Skeletal muscle tissue (tissue), 4 donors: ENCODE measurements around the gene SLF2. TPM values are rescaled to one million over a fixed set of nuclear protein-coding genes. Genes with fewer than 3 reads are reported as not detected.

Experiments used
- H3K27ac ChIP-seq: one replicate; pipeline ENCODE4 v1.7.0; 2013; ENCODE audit warnings: mild to moderate bottlenecking, low read depth, low read length, inconsistent platforms
- H3K27me3 ChIP-seq, 3 donors: one replicate each; pipeline ENCODE4 v1.7.0; 2013; ENCODE audit warnings: low read length in 3 of 3; ENCODE audit not compliant: control insufficient read depth in 3 of 3, insufficient read depth in 3 of 3
- H3K36me3 ChIP-seq, 3 donors: one replicate each; pipeline ENCODE4 v1.7.0; 2013; ENCODE audit warnings: low read length in 3 of 3; ENCODE audit not compliant: control insufficient read depth in 3 of 3, insufficient read depth in 3 of 3
- H3K4me1 ChIP-seq, 3 donors: one replicate each; pipeline ENCODE4 v1.7.0; 2013; ENCODE audit warnings: low read length in 3 of 3, mild to moderate bottlenecking in 3 of 3; ENCODE audit not compliant: control insufficient read depth in 3 of 3, insufficient read depth in 3 of 3
- H3K4me3 ChIP-seq, 3 donors: one replicate each; pipeline ENCODE4 v1.7.0; 2013; ENCODE audit warnings: low read length in 3 of 3
- H3K9ac ChIP-seq, 3 donors: one replicate each; pipeline ENCODE4 v1.7.0; 2013; ENCODE audit warnings: low read length in 3 of 3, mild to moderate bottlenecking in 3 of 3, moderate library complexity in 2 of 3, low read depth in 1 of 3
- H3K9me3 ChIP-seq, 3 donors: one replicate each; pipeline ENCODE4 v1.7.0; 2013; ENCODE audit warnings: low read length in 3 of 3; ENCODE audit not compliant: control insufficient read depth in 3 of 3
- total RNA-seq: library from RNA; depleted of rRNA; stranded (reverse); fragments of >200 nt; gene quantifications from one replicate; pipeline ENCODE4 v1.2.3, GENCODE V29; 2014
- donor health status: Osteomylitis.

The SLF2 gene
- total RNA-seq: 98.6 TPM

- Histone ChIP-seq H3K27ac (peak within 1 kb of the TSS; percentile 94), H3K4me1 (peaks cover 9 to 34% (median 20%) of the 10 kb centered on the region in 3 donors), H3K9me3 (no peaks in the 10 kb centered on the region), H3K27me3 (peaks cover 0 to 1% (median 0%) of the 10 kb centered on the region in 3 donors), H3K9ac (peak within 1 kb of the TSS; percentile 88 to 96 (median 95)), H3K36me3 (peaks cover 8 to 16% (median 12%) of the 10 kb centered on the region in 3 donors), H3K4me3 (peak within 1 kb of the TSS; percentile 95 to 99 (median 98))
Observed at GRCh38 chr10:100912605-100913469, at the start of gene SLF2. Gene SLF2 (plus strand): TSS chr10:100912963. CDS start chr10:100913111, 148 bp downstream.

- H3K36me3 ChIP-seq: no peaks in the 10 kb centered on the region
- no peaks in the 10 kb centered on the region for H3K4me1 ChIP-seq
- no peak overlapping the region for H3K27ac ChIP-seq
- H3K9ac ChIP-seq: no peak overlapping the region
- H3K4me3 ChIP-seq: no peak overlapping the region
- H3K27me3 ChIP-seq: peaks cover 20 to 64% (median 55%) of the 10 kb centered on the region in 3 donors
- H3K9me3 ChIP-seq: no peaks in the 10 kb centered on the region
Observed at GRCh38 chr10:100863433-100863832, 49.3 kb upstream of the SLF2 start.

- H3K27me3 ChIP-seq: peaks cover 12 to 63% (median 54%) of the 10 kb centered on the region in 3 donors
- no peak overlapping the region for H3K4me3 ChIP-seq
- H3K27ac ChIP-seq: no peak overlapping the region
- no peaks in the 10 kb centered on the region for H3K36me3 ChIP-seq
- no peak overlapping the region for H3K9ac ChIP-seq
- H3K4me1 ChIP-seq: no peaks in the 10 kb centered on the region
- no peaks in the 10 kb centered on the region for H3K9me3 ChIP-seq
Observed at GRCh38 chr10:100864036-100864885, 48.5 kb upstream of the SLF2 start.

- Histone ChIP-seq H3K27ac (no peak overlapping the region), H3K9me3 (no peaks in the 10 kb centered on the region), H3K27me3 (peaks cover 5 to 62% (median 48%) of the 10 kb centered on the region in 3 donors), H3K9ac (no peak overlapping the region), H3K4me3 (no peak overlapping the region), H3K4me1 (no peaks in the 10 kb centered on the region), H3K36me3 (no peaks in the 10 kb centered on the region)
Observed at GRCh38 chr10:100864978-100865377, 47.8 kb upstream of the SLF2 start.

GRCh38 chr10:100866010-100866409 lies 46.8 kb upstream of the SLF2 start:
- no peak overlapping the region for H3K27ac ChIP-seq
- H3K4me1 ChIP-seq: no peaks in the 10 kb centered on the region
- no peaks in the 10 kb centered on the region for H3K9me3 ChIP-seq
- no peak overlapping the region for H3K9ac ChIP-seq
- H3K27me3 ChIP-seq: peaks cover 5 to 52% (median 48%) of the 10 kb centered on the region in 3 donors
- H3K4me3 ChIP-seq: no peak overlapping the region
- no peaks in the 10 kb centered on the region for H3K36me3 ChIP-seq

GRCh38 chr10:100866575-100867098 lies 46.1 kb upstream of the SLF2 start:
- Histone ChIP-seq H3K27me3 (peaks cover 5 to 48% (median 47%) of the 10 kb centered on the region in 3 donors), H3K27ac (no peak overlapping the region), H3K9ac (no peak overlapping the region), H3K9me3 (no peaks in the 10 kb centered on the region), H3K4me3 (no peak overlapping the region), H3K4me1 (no peaks in the 10 kb centered on the region), H3K36me3 (no peaks in the 10 kb centered on the region)

GRCh38 chr10:100867261-100867963 lies 45.4 kb upstream of the SLF2 start:
- Histone ChIP-seq H3K27ac (no peak overlapping the region), H3K4me3 (no peak overlapping the region), H3K36me3 (no peaks in the 10 kb centered on the region), H3K4me1 (no peaks in the 10 kb centered on the region), H3K27me3 (peaks cover 5 to 52% (median 43%) of the 10 kb centered on the region in 3 donors), H3K9ac (no peak overlapping the region), H3K9me3 (no peaks in the 10 kb centered on the region)

GRCh38 chr10:100868382-100868781 lies 44.4 kb upstream of the SLF2 start:
- H3K9ac ChIP-seq: no peak overlapping the region
- H3K27me3 ChIP-seq: peaks cover 14 to 50% (median 39%) of the 10 kb centered on the region in 3 donors

GRCh38 chr10:100869399-100869798 lies 43.4 kb upstream of the SLF2 start:
- no peaks in the 10 kb centered on the region for H3K9me3 ChIP-seq
- no peaks in the 10 kb centered on the region for H3K36me3 ChIP-seq
- H3K9ac ChIP-seq: no peak overlapping the region
- H3K4me1 ChIP-seq: no peaks in the 10 kb centered on the region
- H3K27me3 ChIP-seq: peaks cover 15 to 47% (median 43%) of the 10 kb centered on the region in 3 donors
- no peak overlapping the region for H3K4me3 ChIP-seq
- H3K27ac ChIP-seq: no peak overlapping the region

More at GRCh38 chr10:100868382-100868781, 44.4 kb upstream of the SLF2 start:
- Histone ChIP-seq H3K27ac (no peak overlapping the region), H3K9me3 (no peaks in the 10 kb centered on the region), H3K4me1 (no peaks in the 10 kb centered on the region), H3K4me3 (no peak overlapping the region), H3K36me3 (no peaks in the 10 kb centered on the region)
